NCI-H2171 treated with DMSO at 0.1 percent for 48 hours (cell line): Measurements from ENCODE around the gene POLD3.

ENCODE experiments used
- DNase-seq: peaks from one replicate; lab custom pipeline; 2025; lab: John Stamatoyannopoulos, UW

POLD3 gene, protein sequence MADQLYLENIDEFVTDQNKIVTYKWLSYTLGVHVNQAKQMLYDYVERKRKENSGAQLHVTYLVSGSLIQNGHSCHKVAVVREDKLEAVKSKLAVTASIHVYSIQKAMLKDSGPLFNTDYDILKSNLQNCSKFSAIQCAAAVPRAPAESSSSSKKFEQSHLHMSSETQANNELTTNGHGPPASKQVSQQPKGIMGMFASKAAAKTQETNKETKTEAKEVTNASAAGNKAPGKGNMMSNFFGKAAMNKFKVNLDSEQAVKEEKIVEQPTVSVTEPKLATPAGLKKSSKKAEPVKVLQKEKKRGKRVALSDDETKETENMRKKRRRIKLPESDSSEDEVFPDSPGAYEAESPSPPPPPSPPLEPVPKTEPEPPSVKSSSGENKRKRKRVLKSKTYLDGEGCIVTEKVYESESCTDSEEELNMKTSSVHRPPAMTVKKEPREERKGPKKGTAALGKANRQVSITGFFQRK

DNA sequence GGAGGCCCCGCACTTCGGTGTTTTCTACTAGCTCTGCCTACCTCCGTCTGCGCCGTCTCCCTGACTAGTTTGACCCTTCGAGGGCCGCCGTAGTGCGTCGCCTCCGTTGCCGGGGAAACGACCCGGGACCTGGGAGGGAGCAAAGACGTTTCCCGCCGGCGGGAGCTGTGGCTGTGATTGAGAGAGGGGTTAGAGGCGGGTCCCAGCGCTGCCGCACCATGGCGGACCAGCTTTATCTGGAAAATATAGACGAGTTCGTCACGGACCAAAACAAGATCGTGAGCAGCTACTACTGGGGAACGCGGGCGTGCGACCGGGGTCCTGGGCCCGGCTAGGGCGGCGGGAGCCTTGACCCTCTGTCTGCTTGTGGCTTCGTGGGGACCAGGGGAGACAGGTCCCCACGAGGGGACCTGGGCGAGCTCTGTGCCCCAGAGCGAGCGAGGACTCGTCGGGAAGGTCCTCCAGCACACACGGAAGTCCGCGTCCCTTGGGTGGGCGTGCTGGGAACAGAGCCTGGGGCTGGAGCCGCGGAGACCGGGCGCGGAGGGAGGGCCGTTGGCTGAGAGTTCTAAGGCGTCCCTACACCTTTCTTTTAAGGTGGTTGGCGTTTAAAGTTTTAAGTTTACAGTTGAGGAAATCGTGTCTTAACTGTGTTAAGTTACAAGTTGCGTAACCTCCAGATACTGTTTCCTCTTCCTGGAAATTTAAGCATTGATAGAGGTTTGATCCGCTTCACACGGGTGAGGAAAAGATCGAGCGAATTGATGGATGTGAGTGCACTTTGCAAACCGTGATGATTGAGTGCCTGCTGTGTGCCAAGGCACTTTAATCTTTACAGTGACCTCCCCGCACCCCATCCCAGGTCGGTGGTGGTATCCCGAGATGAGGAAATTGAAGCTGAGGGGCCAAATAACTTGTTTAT is at the start of gene POLD3:
TSS of gene POLD3 (plus strand) at position 142 of the 922 bp plus-strand sequence. CDS start at position 219, 77 bp downstream.
- DNase-seq = peak; percentile 83

DNA sequence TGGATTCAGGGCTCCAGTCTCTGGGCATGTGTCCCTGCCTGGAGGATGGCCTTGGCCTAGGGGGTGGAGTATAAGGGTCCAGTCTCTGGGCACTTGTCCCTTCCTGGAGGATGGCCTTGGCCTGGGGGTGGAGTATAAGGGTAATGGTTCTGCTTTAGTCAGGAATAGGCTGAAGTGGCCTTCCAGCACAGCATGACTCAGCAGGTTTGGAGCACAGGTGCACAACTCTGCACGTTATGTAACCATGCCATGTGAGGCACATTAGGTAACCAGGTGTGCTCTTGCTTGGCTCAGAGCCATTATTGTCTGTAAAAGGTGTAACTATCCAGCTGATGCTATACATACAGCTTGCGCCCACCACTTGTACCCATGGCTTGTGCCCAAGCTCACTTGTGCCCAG is 48.4 kb upstream of the POLD3 start:
- peak; percentile 3 for DNase-seq

DNA sequence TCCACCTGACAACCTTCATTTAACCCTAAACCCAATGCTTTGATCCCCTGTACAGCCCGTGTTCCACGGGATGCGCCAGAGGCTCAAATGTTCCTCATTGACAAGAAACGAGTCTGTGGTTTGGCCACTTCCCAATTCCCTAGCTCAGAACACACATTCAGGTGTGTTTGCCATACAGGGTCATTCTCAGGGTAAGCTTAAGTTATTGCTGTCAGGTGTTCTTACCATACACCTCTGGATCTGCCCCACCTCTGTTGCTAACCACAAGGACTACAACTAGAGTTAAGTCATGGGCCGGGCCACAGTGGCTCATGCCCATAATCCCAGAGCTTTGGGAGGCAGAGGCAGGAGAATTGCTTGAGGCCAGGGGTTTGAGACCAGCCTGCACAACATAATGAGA is 45.6 kb upstream of the POLD3 start:
- DNase-seq = no peak

DNA sequence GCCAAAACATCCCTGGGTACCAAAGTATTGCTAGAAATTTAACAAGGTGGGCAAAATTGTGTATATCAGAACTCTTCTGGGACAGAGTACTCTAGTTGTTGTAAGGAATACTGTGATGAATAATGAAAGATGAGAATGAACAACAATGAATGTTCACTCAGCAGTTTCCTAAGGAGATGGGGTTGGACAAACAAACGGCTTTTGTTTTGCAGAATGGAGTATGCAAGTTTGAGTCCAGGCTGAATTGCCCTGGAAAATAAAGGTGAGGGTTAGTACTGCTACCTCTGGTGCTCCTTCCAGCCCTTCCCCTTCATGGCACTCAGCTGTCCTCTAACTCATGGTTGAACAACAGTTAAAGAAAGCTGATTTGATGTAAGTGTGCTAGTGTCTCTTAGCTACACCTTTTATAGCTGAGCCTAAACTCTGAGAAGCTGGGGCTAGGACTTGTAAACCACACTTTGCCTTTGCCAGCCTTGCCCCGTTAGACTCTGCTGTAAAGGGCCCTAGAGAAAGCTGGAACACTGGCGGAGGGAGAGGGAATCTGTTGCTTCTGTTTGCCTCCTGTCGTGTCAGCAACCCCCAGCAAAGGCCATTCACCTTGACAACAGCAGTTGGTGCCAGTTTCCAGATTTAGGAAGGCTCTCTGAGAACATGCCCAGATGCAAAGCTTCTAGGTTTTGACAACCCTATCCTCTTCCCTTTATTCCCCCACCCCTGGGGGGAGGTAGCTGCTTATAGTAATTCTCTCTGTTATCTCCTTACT is 41.2 kb upstream of the POLD3 start:
- no peak for DNase-seq

DNA sequence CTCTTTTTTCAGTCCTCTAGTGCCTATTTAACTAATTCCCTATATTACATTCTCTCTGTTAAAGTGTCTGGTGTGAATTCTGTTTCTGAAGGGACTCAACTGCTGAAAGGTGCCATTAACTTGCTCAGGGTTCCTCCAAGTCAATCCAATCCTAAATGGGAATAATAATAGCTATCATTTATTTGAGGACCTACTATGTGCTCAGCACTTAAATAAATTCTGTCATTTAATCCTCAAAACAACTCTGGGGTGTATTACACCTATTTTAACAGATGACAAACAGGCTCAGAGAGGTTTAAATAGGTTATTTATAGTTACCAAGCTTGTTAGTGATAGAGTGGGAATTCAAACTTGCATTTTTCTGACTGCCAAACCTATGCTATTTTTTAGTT is 40.6 kb upstream of the POLD3 start:
- DNase-seq = no peak

DNA sequence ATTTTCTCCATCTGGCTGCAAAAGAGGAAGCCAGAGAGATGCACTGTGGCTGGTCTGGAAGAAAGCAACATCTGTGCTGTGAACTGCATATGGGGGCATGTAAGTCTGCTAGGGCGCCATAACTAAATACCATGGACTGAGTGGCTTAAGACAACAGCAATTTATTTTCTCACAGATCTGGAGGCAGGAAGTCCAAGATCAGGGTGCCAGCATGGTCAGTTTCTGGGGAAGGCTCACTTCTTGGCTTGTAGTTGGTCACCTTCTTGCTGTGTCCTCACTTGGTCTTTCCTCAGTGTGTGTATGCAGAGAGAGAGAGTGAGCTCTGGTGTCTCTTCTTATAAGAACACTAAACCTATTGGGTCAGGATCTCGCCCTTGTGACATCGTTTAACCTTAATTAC is 34.9 kb upstream of the POLD3 start:
- no peak for DNase-seq

DNA sequence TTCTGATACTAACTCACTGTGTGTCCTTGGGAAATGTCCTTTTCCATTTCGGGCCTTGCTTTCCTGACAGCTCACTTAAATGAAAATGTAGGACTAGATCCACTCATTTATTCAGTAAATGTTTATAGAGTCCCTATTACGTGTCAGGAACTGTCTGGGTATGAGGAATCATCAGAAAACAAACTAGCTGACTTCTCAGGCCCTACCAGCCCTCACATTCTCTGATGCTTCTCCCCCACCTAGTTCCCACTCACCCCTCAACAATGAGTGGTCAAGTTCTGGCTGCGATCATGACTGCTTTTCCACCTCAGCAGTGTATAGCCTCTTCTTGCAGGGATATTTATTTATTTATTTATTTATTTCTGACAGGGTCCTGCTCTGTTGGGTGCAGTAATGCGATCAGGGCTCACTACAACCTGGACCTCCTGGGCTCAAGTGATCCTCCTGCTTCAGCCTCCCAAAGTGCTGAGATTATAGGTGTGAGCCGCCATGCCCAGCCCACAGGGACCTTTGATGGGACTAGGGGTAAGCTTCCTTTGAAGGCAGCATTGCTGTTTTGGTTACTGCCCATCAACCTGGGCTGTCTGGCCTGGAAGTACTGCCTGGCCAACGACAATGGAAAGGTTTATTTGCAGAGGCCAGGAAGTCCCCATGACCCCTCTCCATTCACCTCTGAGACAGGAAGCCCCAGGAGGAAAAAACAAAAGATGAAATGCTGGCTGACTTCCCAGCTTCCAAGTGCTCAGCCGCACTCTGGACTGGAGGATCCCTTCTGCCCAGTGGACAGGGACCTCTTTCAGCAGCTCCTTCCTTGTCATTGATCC is 33.1 kb upstream of the POLD3 start:
- no peak for DNase-seq

DNA sequence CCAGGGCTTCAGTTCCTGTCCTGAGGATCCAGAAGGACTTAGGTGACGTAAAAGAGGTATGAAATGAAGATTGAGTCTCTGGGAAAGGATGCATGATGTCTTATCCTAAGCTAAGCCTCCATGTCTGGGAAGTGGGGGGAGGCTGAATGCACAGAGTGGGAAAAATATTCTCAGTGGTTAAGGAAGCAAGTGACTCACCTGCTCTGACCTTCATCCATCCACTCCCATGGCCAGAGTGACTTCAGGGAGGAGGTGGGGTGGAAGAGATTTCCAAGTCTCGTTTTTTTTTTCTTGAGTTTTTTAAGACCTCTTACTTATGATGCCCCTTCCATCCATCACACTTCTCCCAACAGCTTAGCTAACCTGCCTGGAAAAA is 32.5 kb upstream of the POLD3 start:
- DNase-seq = no peak

DNA sequence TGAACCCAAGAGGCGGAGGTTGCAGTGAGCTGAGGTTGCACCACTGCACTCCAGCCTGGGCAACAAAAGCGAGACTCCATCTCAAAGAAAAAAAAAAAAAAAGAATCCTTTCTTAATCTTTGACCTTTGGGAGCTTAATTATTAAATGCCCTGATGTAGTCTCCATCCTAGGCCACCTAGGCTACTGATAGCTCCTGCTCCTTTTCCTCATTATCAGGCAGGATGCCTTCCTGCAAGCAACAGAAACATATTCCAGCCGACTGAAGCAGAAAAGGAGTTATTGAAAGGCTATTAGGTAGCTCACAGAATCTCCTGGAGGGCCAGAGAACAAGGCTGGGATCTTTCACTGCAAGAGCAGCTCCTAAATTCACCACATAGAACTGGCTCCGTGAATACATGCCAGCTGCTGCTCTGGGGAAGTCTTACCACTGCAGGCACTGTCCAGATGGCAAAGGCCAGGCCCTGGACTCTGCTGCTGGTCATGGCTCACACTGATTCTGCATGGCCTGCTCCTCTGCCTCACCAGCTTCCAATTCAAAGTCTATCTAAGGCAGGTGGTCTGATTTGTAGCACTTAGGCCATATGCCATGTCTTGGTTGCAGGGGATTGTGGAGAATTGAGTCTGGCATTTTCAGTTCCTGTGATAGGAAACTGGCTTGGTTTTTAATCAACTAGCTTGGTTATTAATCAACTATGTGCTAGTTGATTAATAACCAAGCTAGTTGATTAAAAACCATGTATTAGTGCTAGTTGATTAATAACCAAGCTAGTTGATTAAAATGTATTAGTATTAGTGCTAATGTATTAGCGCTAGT is 26.0 kb upstream of the POLD3 start:
- DNase-seq = no peak

DNA sequence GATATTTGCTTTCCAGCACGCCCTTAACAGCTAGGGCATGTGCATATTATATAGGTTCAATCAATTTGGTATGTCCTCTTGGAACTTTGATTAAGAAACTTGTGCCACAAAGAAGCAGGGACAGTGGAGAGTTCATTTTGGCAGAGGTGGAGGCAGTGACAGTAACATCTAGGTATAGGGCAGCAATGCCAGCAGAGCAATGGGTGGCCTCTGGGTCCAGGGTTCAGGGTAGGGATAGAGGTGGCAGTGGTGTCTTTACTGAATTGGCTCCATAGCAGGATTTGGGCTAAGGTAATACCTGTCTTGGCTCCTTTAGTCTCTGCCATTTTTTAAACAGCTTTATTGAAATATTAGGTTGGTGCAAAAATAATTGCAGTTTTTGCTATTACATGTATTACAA is 24.4 kb upstream of the POLD3 start:
- DNase-seq = no peak

DNA sequence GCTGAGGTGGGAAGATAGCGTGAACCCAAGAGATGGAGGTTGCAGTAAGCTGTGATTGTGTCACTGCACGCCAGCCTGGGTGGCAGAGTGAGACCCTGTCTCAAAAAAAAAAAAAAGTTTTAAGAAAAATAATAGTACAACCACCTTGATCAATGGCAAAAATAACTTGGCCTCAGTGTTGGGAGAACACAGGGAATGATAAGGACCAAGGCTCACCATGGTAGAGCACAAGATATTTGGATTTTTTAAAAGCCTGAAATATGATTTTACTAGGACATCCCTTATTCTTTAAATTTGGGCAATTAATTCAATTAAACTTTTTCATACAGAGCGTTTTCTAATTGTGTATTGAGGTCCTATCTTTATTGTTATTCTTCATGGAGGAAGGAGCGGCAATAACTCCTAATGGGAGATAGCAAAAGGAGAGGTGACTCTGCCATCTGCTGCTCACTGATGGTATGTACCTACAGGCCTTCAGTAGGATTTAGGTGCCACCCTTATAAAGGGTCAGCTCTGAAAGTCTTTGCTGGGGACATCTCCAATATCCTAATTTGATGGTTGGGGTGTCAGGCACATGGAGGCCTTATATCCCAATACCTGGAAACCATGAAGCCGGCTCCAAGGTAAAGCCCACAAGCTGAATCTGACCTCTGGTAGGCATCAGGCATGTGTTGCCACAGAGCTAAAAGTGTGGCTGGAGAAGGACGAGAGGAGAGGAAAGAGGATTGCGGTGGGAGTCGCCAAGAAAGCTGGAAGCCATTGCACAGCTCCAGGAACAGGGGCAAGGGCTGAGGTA is 21.9 kb upstream of the POLD3 start:
- peak; percentile 15 for DNase-seq

DNA sequence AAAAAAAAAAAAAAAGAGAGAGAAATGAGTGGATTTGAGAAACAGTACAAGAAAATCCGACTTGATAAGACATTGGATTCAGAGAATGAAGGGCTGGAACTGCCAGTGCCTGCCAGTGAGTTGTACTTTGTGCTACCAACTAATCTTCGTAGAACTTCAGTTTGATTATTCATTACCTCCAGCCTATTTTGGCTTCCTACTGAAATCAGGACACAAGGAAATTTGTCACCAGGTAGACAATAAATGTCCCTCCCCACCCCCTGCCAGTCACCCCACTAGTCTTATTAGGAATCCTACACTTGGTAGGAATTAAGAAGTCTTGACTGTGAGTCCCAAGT is 21.4 kb upstream of the POLD3 start:
- DNase-seq = no peak

DNA sequence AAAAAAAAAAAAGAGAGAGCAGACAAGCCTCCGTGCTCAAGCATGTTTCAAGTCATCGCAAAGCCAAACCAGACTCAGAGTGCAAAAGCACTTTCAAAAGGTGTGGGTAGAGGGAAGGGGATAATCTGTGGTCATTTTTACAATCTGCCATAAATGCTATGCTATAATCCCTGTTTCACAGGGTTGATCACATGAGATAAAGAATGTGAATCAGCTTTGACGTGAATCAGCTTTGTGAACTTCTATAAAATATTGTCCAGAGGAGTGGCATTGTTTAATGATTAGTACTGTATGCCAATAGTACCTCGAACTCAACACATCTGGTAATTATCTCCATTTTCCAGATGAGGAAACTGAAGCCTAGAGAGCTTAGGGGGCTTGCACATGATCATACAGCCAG is 20.0 kb upstream of the POLD3 start:
- no peak for DNase-seq

DNA sequence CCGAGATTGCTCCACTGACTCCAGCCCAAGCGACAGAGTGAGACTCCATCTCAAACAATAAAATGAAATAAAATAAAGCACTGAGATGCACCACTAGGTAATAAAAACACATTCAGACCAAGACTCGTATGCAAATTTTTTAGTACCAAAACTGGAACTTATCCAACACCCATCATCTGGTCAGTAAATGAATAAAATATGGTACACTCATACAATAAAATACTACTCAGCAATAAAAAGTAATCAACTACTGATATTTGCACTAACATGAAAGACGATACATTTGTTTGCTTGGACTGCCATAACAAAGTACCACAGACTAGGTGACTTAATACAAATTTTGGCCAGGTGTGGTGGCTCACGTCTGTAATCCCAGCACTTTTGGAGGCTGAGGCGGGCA is 17.8 kb upstream of the POLD3 start:
- DNase-seq = no peak

DNA sequence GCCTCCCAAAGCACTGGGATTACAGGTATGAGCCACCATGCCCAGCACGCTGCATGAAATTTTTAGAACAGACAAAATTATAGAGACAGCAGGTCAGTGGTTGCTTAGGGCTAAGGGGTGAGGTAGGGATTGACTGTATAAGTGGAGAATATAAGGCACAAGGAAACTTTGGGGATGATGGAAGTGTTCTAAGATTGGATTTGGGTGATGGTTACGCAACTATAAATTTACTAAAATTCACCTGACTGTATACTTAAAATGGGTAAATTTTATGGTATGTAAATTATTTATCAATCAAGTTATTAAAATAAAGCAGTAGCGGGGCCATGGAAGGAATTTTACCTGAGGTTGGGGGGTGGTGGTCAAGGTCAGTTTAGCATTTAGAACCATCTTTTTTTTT is 16.4 kb upstream of the POLD3 start:
- DNase-seq = no peak

DNA sequence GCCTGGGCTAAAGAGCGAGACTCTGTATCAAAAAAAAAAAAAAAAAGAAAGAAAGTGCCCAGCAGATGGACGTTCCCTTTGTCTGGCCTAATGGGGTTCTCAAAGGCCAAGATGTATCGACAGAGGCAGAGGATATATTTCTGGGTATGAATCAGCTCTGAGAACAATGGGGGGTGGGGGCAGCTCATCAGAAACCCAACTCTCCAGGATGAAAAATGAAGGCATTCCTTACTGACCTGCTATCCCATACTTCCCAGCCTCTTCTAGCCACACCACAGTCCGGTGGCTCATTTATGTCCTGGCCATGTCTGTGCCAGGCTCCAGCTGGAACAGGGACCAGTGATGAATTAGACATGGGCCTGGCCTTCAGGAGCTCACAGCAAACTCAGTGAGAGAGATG is 15.2 kb upstream of the POLD3 start:
- no peak for DNase-seq

DNA sequence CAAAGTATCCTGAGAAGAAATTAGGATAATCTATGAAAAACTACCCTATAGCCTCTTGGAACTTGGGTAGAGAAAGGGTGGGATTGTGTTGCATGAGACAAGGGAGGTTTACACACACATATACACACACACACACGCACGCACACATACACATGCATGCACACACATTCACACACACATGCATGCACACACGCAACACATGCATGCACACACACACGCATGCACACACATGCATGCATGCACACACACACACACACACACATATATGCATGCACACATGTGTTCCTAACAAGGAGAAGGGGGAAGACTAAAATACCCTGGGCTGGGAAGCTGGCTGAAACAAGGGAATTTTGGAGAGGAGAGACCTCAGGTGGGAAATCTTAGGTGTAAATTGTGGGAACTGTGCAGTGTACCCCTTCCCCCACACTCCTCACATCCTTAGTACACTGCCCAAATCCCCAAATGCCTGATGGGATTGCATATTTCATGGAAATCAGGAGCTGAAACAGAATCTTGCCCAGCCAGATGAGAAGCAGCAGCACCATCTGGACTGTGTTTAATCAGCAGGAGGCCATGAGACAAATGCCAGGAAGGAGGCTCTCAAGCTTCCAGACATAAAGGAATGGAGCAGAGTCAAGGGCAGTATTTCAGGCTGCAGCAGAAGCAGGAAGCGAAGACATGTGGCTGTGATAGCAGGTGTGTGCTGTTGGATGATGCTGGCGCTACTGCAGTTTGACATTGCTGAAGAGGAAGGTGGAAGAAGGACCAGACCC is 14.6 kb upstream of the POLD3 start:
- peak; percentile 90 for DNase-seq

DNA sequence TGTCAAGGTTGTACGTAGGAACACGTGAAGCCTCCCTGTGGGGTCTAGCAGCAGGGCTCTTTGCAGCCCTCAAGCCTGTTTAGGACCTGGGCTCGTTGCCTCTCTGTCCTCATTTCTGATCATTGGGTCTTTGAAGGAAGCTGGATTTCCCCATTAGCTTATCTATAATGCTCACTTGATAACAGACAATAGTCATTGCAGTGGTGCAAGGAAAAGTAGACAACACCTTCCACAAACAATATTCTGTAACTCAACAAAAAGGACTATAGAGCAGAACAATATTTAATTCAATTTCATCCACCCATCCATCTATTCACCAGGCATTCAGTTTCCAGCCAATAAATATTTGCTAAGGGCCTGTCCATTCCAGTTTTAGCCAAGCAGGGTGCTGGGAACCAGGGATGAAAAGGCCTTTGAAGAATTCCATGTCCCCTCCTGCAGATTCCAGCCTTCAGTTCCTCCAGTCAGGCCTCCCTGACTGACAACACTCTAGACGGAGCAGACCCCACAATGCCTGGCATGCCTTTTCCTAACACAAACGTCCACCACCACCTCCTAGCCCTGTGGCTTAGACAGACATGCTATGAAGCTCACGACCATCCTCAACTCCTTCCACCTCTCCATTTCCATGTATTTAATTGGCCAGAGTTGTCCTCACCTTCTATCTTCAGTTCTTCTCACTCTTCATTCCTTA is 12.7 kb upstream of the POLD3 start:
- DNase-seq = no peak
